GM10248 (cell line): ENCODE measurements around the gene TRAPPC3.

Experiments
- CTCF ChIA-PET: fragments of 300-600 bp; sonication (Branson Sonifier 250); formaldehyde crosslinking; extraction: SDS; loops from one replicate; lab custom pipeline; 2021; ENCODE audit warnings: antibody characterized with exemption; lab: Yijun Ruan, JAX
- POLR2A ChIA-PET: fragments of 350-650 bp; sonication (Branson Sonifier 250); formaldehyde crosslinking; extraction: SDS; loops from one replicate; lab custom pipeline; 2020; ENCODE audit warnings: antibody characterized with exemption; lab: Yijun Ruan, JAX
- DNase-seq: peaks from one replicate; pipeline ENCODE4 v3.0.0; 2012; ENCODE audit errors: extremely low spot score
- CTCF ChIP-seq: IDR thresholded peaks from 2 replicates; pipeline ENCODE4 v1.5.1; 2012; ENCODE audit warnings: mild to moderate bottlenecking, low read depth; ENCODE audit errors: extremely low read depth, missing control alignments, control extremely low read depth

The TRAPPC3 gene

GRCh38 chr1:36174713-36175112, 25.4 kb upstream of the TRAPPC3 start:
- POLR2A ChIA-PET = no interaction called here
- CTCF ChIA-PET = interaction anchor here (1.2 to 1.4 kb wide), 2 partner anchors 13 kb away, joined by 5 to 7 read pairs; no protein-coding TSS in a partner anchor
- DNase-seq = no peak
- TF ChIP-seq CTCF = no peak

GRCh38 chr1:36172983-36173382, 23.7 kb upstream of the TRAPPC3 start:
- ChIA-PET CTCF (interaction anchor here (0.7 to 5.6 kb wide), 3 partner anchors 11 to 38 kb away, joined by 4 to 27 read pairs (median 4); no protein-coding TSS in a partner anchor), POLR2A (no interaction called here)
- no peak for DNase-seq
- no peak for TF ChIP-seq CTCF

GRCh38 chr1:36172017-36172747, 22.9 kb upstream of the TRAPPC3 start:
- ChIA-PET CTCF (interaction anchor here (0.7 to 5.6 kb wide), 5 partner anchors 10 to 37 kb away, joined by 3 to 27 read pairs (median 4); partner anchors contain the start of gene TRAPPC3), POLR2A (no interaction called here)
- no peak for DNase-seq
- no peak for TF ChIP-seq CTCF

- POLR2A ChIA-PET = no interaction called here
Measured at GRCh38 chr1:36170643-36171412, 21.5 kb upstream of the TRAPPC3 start.

GRCh38 chr1:36168514-36168913, 19.2 kb upstream of the TRAPPC3 start:
- no peak for TF ChIP-seq CTCF
- no peak for DNase-seq
- CTCF ChIA-PET = interaction anchor here (2.6 to 5.6 kb wide), 2 partner anchors 19 kb away, joined by 9 to 27 read pairs; partner anchors contain the start of gene TRAPPC3
- POLR2A ChIA-PET = no interaction called here

More at GRCh38 chr1:36170643-36171412, 21.5 kb upstream of the TRAPPC3 start:
- DNase-seq = no peak
- no peak for TF ChIP-seq CTCF
- CTCF ChIA-PET = interaction anchor here (0.6 to 5.6 kb wide), 5 partner anchors 10 to 115 kb away, joined by 3 to 27 read pairs (median 4); partner anchors contain the start of gene TRAPPC3
